Fibroblast of mammary gland (primary cell): ENCODE measurements around the gene DAND5.

Experiments
- DNase-seq: peaks from one replicate; pipeline ENCODE4 v3.0.0-alpha.2; 2010; ENCODE audit warnings: low read depth
- H3K4me3 ChIP-seq: 2 replicates; pipeline ENCODE4 v1.5.1; 2011; ENCODE audit warnings: low read depth, mild to moderate bottlenecking, low read length, moderate library complexity; ENCODE audit not compliant: control insufficient read depth
- CTCF ChIP-seq: conservative IDR thresholded peaks from 2 replicates; pipeline ENCODE4 v1.5.1; 2011; ENCODE audit warnings: low read depth, low read length, inconsistent platforms; ENCODE audit not compliant: control insufficient read depth, insufficient read depth

Gene DAND5

GRCh38 chr19:13011653-13012389 lies 42.4 kb downstream of the DAND5 start:
- no peak overlapping the region for H3K4me3 ChIP-seq
- DNase-seq: no peak
- no peak for TF ChIP-seq CTCF

DNA sequence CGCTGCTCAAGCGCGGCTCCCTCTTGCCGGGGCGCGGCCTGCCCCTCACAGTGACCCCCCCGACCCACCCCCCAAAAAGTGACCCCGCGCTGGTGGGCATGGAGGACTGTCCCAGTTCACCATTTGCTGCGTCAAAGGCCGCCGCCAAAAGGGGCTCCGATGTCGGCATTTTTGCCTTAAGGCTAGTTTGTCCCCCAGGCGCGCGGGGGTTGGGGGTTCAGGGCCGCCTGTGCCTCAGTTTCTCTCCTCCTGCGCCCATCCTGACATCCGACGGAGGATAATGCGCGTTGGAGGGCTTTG lies 43.0 kb downstream of the DAND5 start:
- H3K4me3 ChIP-seq: peak overlapping the region; percentile 45
- DNase-seq: no peak
- no peak for TF ChIP-seq CTCF

GRCh38 chr19:13012690-13013608 lies 43.6 kb downstream of the DAND5 start:
- H3K4me3 ChIP-seq: peak overlapping the region; percentile 45
- TF ChIP-seq CTCF: no peak
- DNase-seq: peak; percentile 85

GRCh38 chr19:13013649-13014048 lies 44.3 kb downstream of the DAND5 start:
- no peak for TF ChIP-seq CTCF
- peak overlapping the region; percentile 45 for H3K4me3 ChIP-seq
- DNase-seq: peak; percentile 63

- H3K4me3 ChIP-seq: peak overlapping the region; percentile 30
- peak; percentile 49 for DNase-seq
- TF ChIP-seq CTCF: no peak
Observed at GRCh38 chr19:13014101-13014920, 44.9 kb downstream of the DAND5 start.

DNA sequence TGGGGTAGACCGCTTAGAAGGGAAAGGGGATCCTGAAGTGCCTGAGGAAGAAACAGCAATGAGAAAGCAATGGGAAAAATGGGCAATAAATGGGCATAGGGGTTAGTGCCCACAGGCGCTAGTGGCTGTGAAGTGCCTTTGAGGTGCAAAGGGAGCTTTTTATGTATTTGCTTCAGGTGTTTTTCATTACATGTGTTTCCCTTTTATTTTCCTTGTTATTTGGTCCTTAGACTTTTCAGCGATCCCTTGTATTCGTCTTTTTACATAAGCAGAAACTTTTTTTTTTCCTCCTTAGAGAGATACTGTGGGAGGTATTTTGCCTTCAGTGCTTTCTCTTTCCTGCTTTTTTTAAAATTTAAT lies 45.5 kb downstream of the DAND5 start:
- H3K4me3 ChIP-seq: no peak overlapping the region
- no peak for TF ChIP-seq CTCF
- DNase-seq: no peak
